K562 (cell line): ENCODE measurements around the gene WBP1. TPM values are rescaled to one million over a fixed set of nuclear protein-coding genes. Genes with fewer than 3 reads are reported as not detected.
A peak's percentile ranks its signal among the peaks of the same experiment; 100 is the strongest.

Source experiments
- ATAC-seq: fragments of 200-7000 bp; cut with Tn5 transposase; 3 replicates; pipeline ENCODE4 v1.9.1; 2020; ENCODE audit warnings: moderate library complexity
- BruUV-seq: library from RNA; stranded (reverse); fragments of 400-500 nt; replicated peaks from 2 replicates; lab custom pipeline; 2021; lab: Mats Ljungman, UMichigan
- CTCF ChIA-PET: fragments of 300-600 bp; formaldehyde crosslinking; extraction: SDS; loops from one replicate; lab custom pipeline; 2021; ENCODE audit warnings: low intra/inter-chr PET ratio; lab: Yijun Ruan, JAX
- POLR2A ChIA-PET: fragments of 300-600, 350-650 bp; sonication (Branson Sonifier 250); formaldehyde crosslinking; extraction: SDS; loops from one replicate; lab custom pipeline; 2021; ENCODE audit warnings: antibody characterized with exemption, inconsistent platforms; lab: Yijun Ruan, JAX
- DNase-seq, 4 experiments: peaks; one replicate each; pipeline versions ENCODE4 v3.0.0 to v3.0.0-alpha.2; 2011 to 2018; ENCODE audit warnings: low spot score in 3 of 4, mixed read lengths in 3 of 4; ENCODE audit errors: extremely low read depth in 1 of 4
- FAIRE-seq: peaks from 2 replicates; lab custom pipeline; 2011; peaks lifted over from hg19 to GRCh38; lab: Jason Lieb, UNC
- H2AFZ ChIP-seq: 2 replicates; pipeline ENCODE4 v1.6.0; 2011; ENCODE audit warnings: low read depth, low read length, control low read depth, inconsistent platforms
- H3K27ac ChIP-seq: fragments of 200-600 bp; 3 replicates; pipeline ENCODE4 v1.8.0; 2011; ENCODE audit warnings: low read depth, mild to moderate bottlenecking, control low read depth, inconsistent platforms, low read length, moderate library complexity, mixed read lengths; ENCODE audit errors: extremely low read depth
- H3K27me3 ChIP-seq, 2 experiments: fragments of 300-600 bp in 1 of 2; 2 replicates in 1 of 2; 3 replicates in 1 of 2; pipeline versions ENCODE4 v1.6.0 to v1.8.0; 2011; ENCODE audit warnings: inconsistent platforms in 2 of 2, low read length in 2 of 2, mild to moderate bottlenecking in 1 of 2, mixed read lengths in 1 of 2, moderate library complexity in 1 of 2; ENCODE audit not compliant: control insufficient read depth in 2 of 2, insufficient read depth in 2 of 2
- H3K36me3 ChIP-seq: fragments of 300-600 bp; 3 replicates; pipeline ENCODE4 v1.8.0; 2011; ENCODE audit warnings: mild to moderate bottlenecking, low read length, inconsistent platforms; ENCODE audit not compliant: control insufficient read depth, insufficient read depth
- H3K4me1 ChIP-seq, 2 experiments: fragments of 200-600 bp in 1 of 2; replicated peaks in 1 of 2; 2 replicates in 1 of 2; 3 replicates in 1 of 2; pipeline versions ENCODE4 v1.5.1 to v1.8.0; 2011; ENCODE audit warnings: inconsistent platforms in 2 of 2, low read length in 2 of 2, mild to moderate bottlenecking in 1 of 2, mixed read lengths in 1 of 2, moderate library complexity in 1 of 2; ENCODE audit not compliant: control insufficient read depth in 2 of 2, insufficient read depth in 2 of 2
- H3K4me2 ChIP-seq: 2 replicates; pipeline ENCODE4 v1.6.1; 2011; ENCODE audit warnings: low read length, control low read depth, inconsistent platforms, mixed read lengths; ENCODE audit not compliant: insufficient read depth
- H3K4me3 ChIP-seq: fragments of 200-600 bp; sonication (generic), shearing (Covaris generic); 2 replicates; pipeline ENCODE4 v1.5.1; 2016; ENCODE audit warnings: control low read depth, inconsistent platforms
- H3K79me2 ChIP-seq: fragments of 200-600 bp; 3 replicates; pipeline ENCODE4 v1.8.0; 2011; ENCODE audit warnings: low read length, inconsistent platforms; ENCODE audit not compliant: control insufficient read depth, insufficient read depth
- H3K9ac ChIP-seq, 2 experiments: 2 replicates each; pipeline versions ENCODE4 v1.6.0 to v1.6.1; 2011; ENCODE audit warnings: low read depth in 2 of 2, low read length in 2 of 2, control low read depth in 1 of 2, inconsistent platforms in 1 of 2, mild to moderate bottlenecking in 1 of 2, mixed read lengths in 1 of 2; ENCODE audit not compliant: insufficient read depth in 1 of 2
- H3K9me1 ChIP-seq: one replicate; pipeline ENCODE4 v1.6.0; 2011; ENCODE audit warnings: inconsistent platforms, mild to moderate bottlenecking, low read length, moderate library complexity; ENCODE audit not compliant: control insufficient read depth, insufficient read depth
- H3K9me3 ChIP-seq: replicated peaks from 2 replicates; pipeline ENCODE4 v1.5.1; 2011; ENCODE audit warnings: low read depth, low read length, inconsistent platforms; ENCODE audit not compliant: control insufficient read depth, insufficient read depth
- H4K20me1 ChIP-seq: replicated peaks from 2 replicates; pipeline ENCODE4 v1.6.1; 2011; ENCODE audit warnings: low read length, inconsistent platforms, mixed read lengths; ENCODE audit not compliant: control insufficient read depth, insufficient read depth
- CBX2 ChIP-seq: fragments of 200-600 bp; sonication (generic); IDR thresholded peaks from one replicate; pipeline ENCODE4 v1.6.1; 2012; ENCODE audit warnings: mild to moderate bottlenecking, low read length, inconsistent platforms; ENCODE audit not compliant: insufficient read depth, poor library complexity, severe bottlenecking
- CREB5 ChIP-seq: fragments of 250-450 bp; sonication (Bioruptor Pico); IDR thresholded peaks from 2 replicates; pipeline ENCODE4 v1.5.0; 2020; ENCODE audit warnings: mild to moderate bottlenecking
- CTBP1 ChIP-seq: fragments of 450-650 bp; IDR thresholded peaks from 2 replicates; pipeline ENCODE4 v1.6.1; 2016; ENCODE audit warnings: borderline replicate concordance
- FOXJ2 ChIP-seq: fragments of 200-800 bp; sonication (Bioruptor generic); IDR thresholded peaks from 2 replicates; pipeline ENCODE4 v1.6.1; 2016; ENCODE audit warnings: missing genetic modification characterization, missing compliant biosample characterization
- MAZ ChIP-seq, 2 experiments: fragments of 450-650 bp in 1 of 2; sonication (generic) in 1 of 2; formaldehyde crosslinking; IDR thresholded peaks in 1 of 2; conservative IDR thresholded peaks in 1 of 2; 2 replicates each; pipeline versions ENCODE4 v1.4.0 to v1.5.0; 2020; ENCODE audit warnings: mild to moderate bottlenecking in 1 of 2, missing genetic modification reagents in 1 of 2
- RNF219 ChIP-seq: fragments of 250-450 bp; sonication (Bioruptor Pico); IDR thresholded peaks from 2 replicates; pipeline ENCODE4 v1.5.0; 2022; ENCODE audit warnings: mild to moderate bottlenecking
- TCF3 ChIP-seq: sonication (generic); formaldehyde crosslinking; IDR thresholded peaks from 2 replicates; pipeline ENCODE4 v1.4.0; 2020; ENCODE audit warnings: mild to moderate bottlenecking, missing genetic modification reagents
- WGBS: fragments of 100-300 bp; shearing (Covaris generic); methylation state at CpG from one replicate; pipeline ENCODE4 v1.1.6; 2016; ENCODE audit warnings: low coverage, mixed read lengths; ENCODE audit not compliant: insufficient coverage; ENCODE audit errors: missing lambda C conversion rate; 5-methylcytosine and 5-hydroxymethylcytosine counted together
- in situ Hi-C: fragments of 300-500 bp; cut with MboI; formaldehyde crosslinking; loops from 4 replicates; pipeline ENCODE4 v1.15.0; 2018; ENCODE audit warnings: inconsistent platforms, mixed read lengths
- intact Hi-C: fragments of 100-400 bp; cut with micrococcal nuclease; formaldehyde crosslinking; loops from 2 replicates; pipeline ENCODE4 v1.14.2; 2022
- polyA plus RNA-seq, 8 experiments: library from polyadenylated mRNA; depleted of rRNA in 4 of 8; stranded (reverse) in 5 of 8; unstranded in 3 of 8; fragments of >200 nt; fragmentation: Nextera tagmentation in 2 of 8; fragmentation: Illumina TruSeq in 1 of 8; extraction: Ambion mirVana in 2 of 8; extraction: Trizol in 1 of 8; gene quantifications; 2 replicates each; pipeline versions ENCODE4 v1.2.1 to v1.2.3, GENCODE V29; 2011 to 2014; ENCODE audit warnings: inconsistent platforms in 1 of 8, missing spikeins in 1 of 8
- total RNA-seq, 7 experiments: library from RNA; depleted of rRNA in 6 of 7; stranded (reverse); fragments of >200 nt in 6 of 7; fragmentation: Illumina TruSeq in 2 of 7; extraction: Trizol in 2 of 7; gene quantifications; 2 replicates each; pipeline versions ENCODE4 v1.2.1 to v1.2.3, GENCODE V29; 2011 to 2021; ENCODE audit warnings: low replicate concordance in 1 of 7
- TF ChIP-seq, protein P1 (sequence below): fragments of 250-450 bp; sonication (Bioruptor Pico); IDR thresholded peaks from 2 replicates; pipeline ENCODE4 v1.4.0; 2020
- TF ChIP-seq, protein P2 (sequence below): fragments of 250-450 bp; sonication (Bioruptor Pico); IDR thresholded peaks from 2 replicates; pipeline ENCODE4 v1.5.1; 2021; ENCODE audit warnings: mild to moderate bottlenecking

Gene WBP1
- total and polyA plus RNA-seq, 9 of the 15 experiments (the other 6 are each of a cell fraction or from before 2014, with no cell fraction given): 1.9 to 27.7 (median 14.2) TPM

DNA sequence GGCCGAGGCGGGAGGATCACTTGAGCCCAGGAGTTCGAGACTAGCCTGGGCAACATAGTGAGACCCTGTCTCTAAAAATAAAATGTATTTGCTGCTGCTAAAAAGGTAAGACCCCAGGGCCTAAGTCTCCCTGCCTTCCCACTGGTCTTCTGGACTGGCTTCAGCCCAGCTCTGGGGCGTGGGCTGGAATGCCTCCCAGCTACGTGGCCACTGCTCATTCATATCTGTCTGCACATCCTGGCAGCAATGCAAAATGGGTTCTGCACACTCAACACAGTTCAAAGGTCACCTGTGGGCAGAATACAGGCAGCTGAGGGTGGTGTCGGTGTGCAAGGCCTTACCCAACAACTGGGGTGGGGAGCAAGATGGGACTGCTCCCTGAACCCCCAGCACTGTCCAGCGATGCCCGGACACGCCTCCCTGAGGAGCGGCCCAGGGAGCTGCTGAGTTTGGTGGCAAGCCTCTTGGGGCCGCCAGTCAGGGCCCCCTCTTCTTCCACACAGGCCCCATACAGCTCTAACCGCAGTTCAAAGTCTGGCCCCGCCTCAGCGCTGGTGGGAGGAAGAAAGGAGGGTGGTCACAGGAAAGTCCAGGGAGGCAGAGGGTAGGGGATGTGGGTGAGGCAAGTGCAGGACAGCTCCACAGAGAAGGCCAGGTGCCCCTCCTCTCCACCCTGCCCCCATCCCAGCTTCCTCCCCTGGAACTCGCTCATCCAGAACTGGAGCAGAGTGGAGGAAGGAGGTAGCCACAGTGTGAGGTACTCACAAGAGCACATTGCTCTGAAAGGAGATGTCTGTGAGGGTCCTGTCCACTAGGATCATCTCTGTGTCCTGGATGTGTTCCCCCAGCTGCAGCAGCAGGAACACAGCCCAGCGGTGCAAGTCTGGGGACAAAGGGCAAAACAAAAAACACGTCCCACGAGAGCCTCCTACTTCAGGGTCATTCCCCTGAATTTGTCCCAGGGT, 28.5 kb upstream of the WBP1 start:
- H3K9me1 ChIP-seq: no peaks in the 10 kb centered on the region
- ATAC-seq (no peak), FAIRE-seq (no peak), DNase-seq (no peak)
- POLR2A ChIA-PET: interaction anchor here (0.5 to 0.9 kb wide), 4 partner anchors 10 to 579 kb away, joined by 3 to 5 read pairs (median 4); no protein-coding TSS in a partner anchor
- no peaks in the 10 kb centered on the region for H3K27me3 ChIP-seq
- 54% methylated on average over 15 of the region's 18 CpGs for WGBS
- BruUV-seq: no TSS peak
- H3K9ac ChIP-seq: peak overlapping the region in 1 of 2 experiments; percentile 48; a peak in 1 of 4 replicates
- in situ Hi-C loops (no loop called here), intact Hi-C loops (no loop called here)
- H3K4me1 ChIP-seq: peaks cover 0 to 16% of the 10 kb centered on the region in 2 experiments; a peak in 1 of 5 replicates
- H3K4me3 ChIP-seq: no peak overlapping the region
- H3K9me3 ChIP-seq: no peaks in the 10 kb centered on the region
- H3K4me2 ChIP-seq: no peak overlapping the region
- H3K79me2 ChIP-seq: no peaks in the 10 kb centered on the region
- no peak overlapping the region for H2AFZ ChIP-seq
- no peak overlapping the region for H3K27ac ChIP-seq
- no peaks in the 10 kb centered on the region for H4K20me1 ChIP-seq
- CTCF ChIA-PET: no interaction called here
- no peaks in the 10 kb centered on the region for H3K36me3 ChIP-seq
- TF ChIP-seq FOXJ2 (tag) (no peak), TCF3 (no peak), CBX2 (no peak), RNF219 (CRISPR knock-in tag) (no peak), CTBP1 (no peak), CREB5 (no peak), MAZ (CRISPR knock-in tag; conservative IDR thresholded peaks at IDR 0.05 in 1 of 2, IDR thresholded peaks at IDR 0.05 in 1 of 2) (no peak)
- TF ChIP-seq, protein P1, sequence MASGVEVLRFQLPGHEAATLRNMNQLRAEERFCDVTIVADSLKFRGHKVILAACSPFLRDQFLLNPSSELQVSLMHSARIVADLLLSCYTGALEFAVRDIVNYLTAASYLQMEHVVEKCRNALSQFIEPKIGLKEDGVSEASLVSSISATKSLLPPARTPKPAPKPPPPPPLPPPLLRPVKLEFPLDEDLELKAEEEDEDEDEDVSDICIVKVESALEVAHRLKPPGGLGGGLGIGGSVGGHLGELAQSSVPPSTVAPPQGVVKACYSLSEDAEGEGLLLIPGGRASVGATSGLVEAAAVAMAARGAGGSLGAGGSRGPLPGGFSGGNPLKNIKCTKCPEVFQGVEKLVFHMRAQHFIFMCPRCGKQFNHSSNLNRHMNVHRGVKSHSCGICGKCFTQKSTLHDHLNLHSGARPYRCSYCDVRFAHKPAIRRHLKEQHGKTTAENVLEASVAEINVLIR (CRISPR knock-in tag): no peak
- TF ChIP-seq, protein P2, sequence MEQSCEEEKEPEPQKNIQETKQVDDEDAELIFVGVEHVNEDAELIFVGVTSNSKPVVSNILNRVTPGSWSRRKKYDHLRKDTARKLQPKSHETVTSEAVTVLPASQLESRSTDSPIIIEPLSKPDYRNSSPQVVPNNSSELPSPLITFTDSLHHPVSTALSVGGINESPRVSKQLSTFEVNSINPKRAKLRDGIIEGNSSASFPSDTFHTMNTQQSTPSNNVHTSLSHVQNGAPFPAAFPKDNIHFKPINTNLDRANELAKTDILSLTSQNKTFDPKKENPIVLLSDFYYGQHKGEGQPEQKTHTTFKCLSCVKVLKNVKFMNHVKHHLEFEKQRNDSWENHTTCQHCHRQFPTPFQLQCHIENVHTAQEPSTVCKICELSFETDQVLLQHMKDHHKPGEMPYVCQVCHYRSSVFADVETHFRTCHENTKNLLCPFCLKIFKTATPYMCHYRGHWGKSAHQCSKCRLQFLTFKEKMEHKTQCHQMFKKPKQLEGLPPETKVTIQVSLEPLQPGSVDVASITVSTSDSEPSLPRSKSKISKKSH (CRISPR knock-in tag): no peak
